Measurements from ENCODE around the gene RALGPS1. TPM values are rescaled to one million over a fixed set of nuclear protein-coding genes. Genes with fewer than 3 reads are reported as not detected.

Gene RALGPS1
- polyA plus RNA-seq, 1 of the 3 experiments (the other 2 are of a cell fraction) = 3.9 TPM

DNA sequence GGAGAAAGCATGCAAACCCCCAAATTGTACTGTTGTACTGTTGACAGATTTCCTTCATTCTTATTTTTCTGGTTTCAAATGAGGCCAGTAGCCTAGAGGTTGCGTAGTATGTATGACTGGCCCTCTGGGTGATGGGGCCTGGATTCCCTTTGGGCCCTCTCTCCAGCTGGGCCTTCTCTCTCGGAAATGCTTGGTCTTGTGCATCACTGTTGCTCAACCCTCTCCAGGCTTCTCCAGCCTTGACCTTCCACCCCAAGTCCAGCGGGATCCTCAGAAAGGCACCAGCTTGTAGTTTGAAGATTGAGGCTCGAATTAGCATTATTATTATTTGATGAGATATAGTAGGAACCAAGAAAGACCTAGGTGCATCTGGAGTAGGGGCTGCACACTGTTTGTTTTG is 120.8 kb downstream of the RALGPS1 start:
- Histone ChIP-seq H3K27me3 (ENCODE audit: insufficient read depth) (no peaks in the 10 kb centered on the region), H2AFZ (ENCODE audit: low read depth) (no peak overlapping the region), H3K4me1 (ENCODE audit: control insufficient read depth in 1 of 2, insufficient read depth in 2 of 2, low read depth in 1 of 2, low read length in 1 of 2) (peaks cover 0 to 28% of the 10 kb centered on the region in 2 experiments; a peak in 2 of 4 replicates), H3K9me3 (no peaks in the 10 kb centered on the region), H3K9me2 (no peaks in the 10 kb centered on the region), H4K20me1 (ENCODE audit: insufficient read depth) (no peaks in the 10 kb centered on the region), H3K4me2 (no peak overlapping the region), H3K36me3 (replicated peaks in 1 of 2; ENCODE audit: control insufficient read depth in 1 of 2, insufficient read depth in 2 of 2, low read length in 1 of 2) (no peaks in the 10 kb centered on the region), H3K27ac (ENCODE audit: low read depth in 2 of 2, low read length in 1 of 2) (no peak overlapping the region; a peak in 1 of 4 replicates), H3F3A (replicated peaks; ENCODE audit: insufficient read depth) (no peaks in the 10 kb centered on the region), H3K4me3 (ENCODE audit: low read depth in 2 of 2, low read length in 1 of 2) (no peak overlapping the region), H3K9ac (no peak overlapping the region), H3K79me2 (ENCODE audit: insufficient read depth) (no peaks in the 10 kb centered on the region)
- WGBS (ENCODE audit: low lambda C conversion rate) = 79% methylated on average over 4 of the region's 4 CpGs
- CTCF ChIA-PET = interaction anchor here (2.3 kb wide), 1 partner anchor 11 kb away, joined by 5 read pairs; no protein-coding TSS in a partner anchor
- TF ChIP-seq, protein P1, sequence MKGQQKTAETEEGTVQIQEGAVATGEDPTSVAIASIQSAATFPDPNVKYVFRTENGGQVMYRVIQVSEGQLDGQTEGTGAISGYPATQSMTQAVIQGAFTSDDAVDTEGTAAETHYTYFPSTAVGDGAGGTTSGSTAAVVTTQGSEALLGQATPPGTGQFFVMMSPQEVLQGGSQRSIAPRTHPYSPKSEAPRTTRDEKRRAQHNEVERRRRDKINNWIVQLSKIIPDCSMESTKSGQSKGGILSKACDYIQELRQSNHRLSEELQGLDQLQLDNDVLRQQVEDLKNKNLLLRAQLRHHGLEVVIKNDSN (IDR thresholded peaks at IDR 0.05; ENCODE audit: borderline replicate concordance, low read depth) = no peak
- DNase-seq = no peak
- POLR2A ChIA-PET = interaction anchor here (0.7 to 1.2 kb wide), 2 partner anchors 14 to 293 kb away, joined by 3 read pairs; no protein-coding TSS in a partner anchor

DNA sequence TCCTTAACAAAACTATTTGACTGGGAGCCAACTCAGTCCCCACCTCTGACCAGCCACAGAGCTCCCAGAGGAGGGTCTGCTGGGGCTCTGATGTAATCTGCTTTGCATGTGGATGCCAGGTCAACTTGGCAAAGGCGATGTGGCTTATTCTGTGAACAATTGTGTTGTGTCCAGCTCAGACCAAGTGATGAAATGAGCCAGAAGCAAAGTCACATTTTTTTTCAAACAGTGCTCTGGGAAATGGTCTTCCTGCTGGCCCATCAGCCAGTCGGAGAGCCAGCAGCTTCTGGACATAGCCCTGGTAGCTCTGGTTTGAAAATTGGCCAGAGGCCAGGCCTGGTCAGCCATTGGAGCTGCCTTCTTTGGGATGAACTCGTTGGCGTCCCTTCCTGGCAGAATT is 121.4 kb downstream of the RALGPS1 start:
- H3K9me2 ChIP-seq = no peaks in the 10 kb centered on the region
- no peaks in the 10 kb centered on the region for H3K27me3 ChIP-seq (ENCODE audit: insufficient read depth)
- H3K36me3 ChIP-seq (replicated peaks in 1 of 2; ENCODE audit: control insufficient read depth in 1 of 2, insufficient read depth in 2 of 2, low read length in 1 of 2) = no peaks in the 10 kb centered on the region
- no peaks in the 10 kb centered on the region for H3F3A ChIP-seq (replicated peaks; ENCODE audit: insufficient read depth)
- POLR2A ChIA-PET = interaction anchor here (0.7 to 1.3 kb wide), 3 partner anchors 14 to 293 kb away, joined by 3 read pairs; no protein-coding TSS in a partner anchor
- WGBS (ENCODE audit: low lambda C conversion rate) = 77% methylated on average over 3 of the region's 4 CpGs
- H3K9ac ChIP-seq = no peak overlapping the region
- no peaks in the 10 kb centered on the region for H4K20me1 ChIP-seq (ENCODE audit: insufficient read depth)
- H2AFZ ChIP-seq (ENCODE audit: low read depth) = no peak overlapping the region
- no peak overlapping the region for H3K4me3 ChIP-seq (ENCODE audit: low read depth in 2 of 2, low read length in 1 of 2)
- H3K4me2 ChIP-seq = no peak overlapping the region
- H3K79me2 ChIP-seq (ENCODE audit: insufficient read depth) = no peaks in the 10 kb centered on the region
- DNase-seq = peak; percentile 39
- peaks cover 0 to 28% of the 10 kb centered on the region in 2 experiments; a peak in 2 of 4 replicates for H3K4me1 ChIP-seq (ENCODE audit: control insufficient read depth in 1 of 2, insufficient read depth in 2 of 2, low read depth in 1 of 2, low read length in 1 of 2)
- CTCF ChIA-PET = interaction anchor here (0.9 to 2.3 kb wide), 2 partner anchors 12 to 162 kb away, joined by 3 to 5 read pairs; no protein-coding TSS in a partner anchor
- no peaks in the 10 kb centered on the region for H3K9me3 ChIP-seq
- TF ChIP-seq RXRA (IDR thresholded peaks at IDR 0.05; ENCODE audit: borderline replicate concordance, low read depth) (no peak), EP300 (IDR thresholded peaks at IDR 0.05; ENCODE audit: borderline replicate concordance in 1 of 2, low read depth in 1 of 2, low read length in 1 of 2) (no peak), FOXJ3 (CRISPR knock-in tag; IDR thresholded peaks at IDR 0.05) (no peak), EZH2phosphoT487 (IDR thresholded peaks at IDR 0.05; ENCODE audit: borderline replicate concordance, low read depth) (no peak), NRF1 (IDR thresholded peaks at IDR 0.05; ENCODE audit: low read depth, low read length) (no peak), GATA2 (CRISPR knock-in tag; IDR thresholded peaks at IDR 0.05) (no peak), RAD21 (IDR thresholded peaks at IDR 0.05; ENCODE audit: low read length) (0 out of 2 replicates have a peak, but pooled peaks have one; percentile 8), MXI1 (IDR thresholded peaks at IDR 0.05; ENCODE audit: low read depth, low read length) (no peak), RCOR1 (IDR thresholded peaks at IDR 0.05; ENCODE audit: low read length) (0 out of 2 replicates have a peak, but pooled peaks have one; percentile 20), NFIC (IDR thresholded peaks at IDR 0.05; ENCODE audit: borderline replicate concordance) (peak; percentile 27; the same call in 1 of the 2 replicates)
- TF ChIP-seq, protein P1 (IDR thresholded peaks at IDR 0.05; ENCODE audit: borderline replicate concordance, low read depth) = no peak
- TF ChIP-seq, protein P2, sequence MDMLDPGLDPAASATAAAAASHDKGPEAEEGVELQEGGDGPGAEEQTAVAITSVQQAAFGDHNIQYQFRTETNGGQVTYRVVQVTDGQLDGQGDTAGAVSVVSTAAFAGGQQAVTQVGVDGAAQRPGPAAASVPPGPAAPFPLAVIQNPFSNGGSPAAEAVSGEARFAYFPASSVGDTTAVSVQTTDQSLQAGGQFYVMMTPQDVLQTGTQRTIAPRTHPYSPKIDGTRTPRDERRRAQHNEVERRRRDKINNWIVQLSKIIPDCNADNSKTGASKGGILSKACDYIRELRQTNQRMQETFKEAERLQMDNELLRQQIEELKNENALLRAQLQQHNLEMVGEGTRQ (IDR thresholded peaks at IDR 0.05; ENCODE audit: borderline replicate concordance, low read depth, low read length) = no peak
- H3K27ac ChIP-seq (ENCODE audit: low read depth in 2 of 2, low read length in 1 of 2) = peak overlapping the region in 1 of 2 experiments; percentile 62; a peak in 2 of 4 replicates
